ENCODE results near the gene DUSP15. TPM values are rescaled to one million over a fixed set of nuclear protein-coding genes. Genes with fewer than 3 reads are reported as not detected.

The DUSP15 gene
- polyA plus RNA-seq, 3 donors, result 17.1 to 19.9 (median 19.6) TPM

DNA sequence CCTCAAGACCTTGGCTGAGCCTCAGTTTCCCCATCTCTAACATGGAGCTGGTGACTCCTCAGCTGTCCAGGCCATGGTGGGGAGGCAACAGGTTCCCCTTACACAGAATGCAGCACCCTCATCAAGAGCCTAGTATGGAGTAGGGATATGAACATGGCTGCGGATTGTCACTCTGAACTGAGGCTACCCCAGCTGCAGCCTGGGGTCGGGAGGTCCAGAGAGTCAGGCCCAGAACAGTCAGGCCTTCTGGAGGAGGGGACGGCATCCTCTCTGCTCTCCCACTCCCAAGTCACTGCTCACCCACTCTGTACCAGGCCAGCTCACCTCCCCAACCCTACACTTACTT lies 23.6 kb downstream of the DUSP15 start:
- no peak for DNase-seq (ENCODE audit: extremely low read depth in 1 of 11, low read depth in 9 of 11, low spot score in 4 of 11)

DNA sequence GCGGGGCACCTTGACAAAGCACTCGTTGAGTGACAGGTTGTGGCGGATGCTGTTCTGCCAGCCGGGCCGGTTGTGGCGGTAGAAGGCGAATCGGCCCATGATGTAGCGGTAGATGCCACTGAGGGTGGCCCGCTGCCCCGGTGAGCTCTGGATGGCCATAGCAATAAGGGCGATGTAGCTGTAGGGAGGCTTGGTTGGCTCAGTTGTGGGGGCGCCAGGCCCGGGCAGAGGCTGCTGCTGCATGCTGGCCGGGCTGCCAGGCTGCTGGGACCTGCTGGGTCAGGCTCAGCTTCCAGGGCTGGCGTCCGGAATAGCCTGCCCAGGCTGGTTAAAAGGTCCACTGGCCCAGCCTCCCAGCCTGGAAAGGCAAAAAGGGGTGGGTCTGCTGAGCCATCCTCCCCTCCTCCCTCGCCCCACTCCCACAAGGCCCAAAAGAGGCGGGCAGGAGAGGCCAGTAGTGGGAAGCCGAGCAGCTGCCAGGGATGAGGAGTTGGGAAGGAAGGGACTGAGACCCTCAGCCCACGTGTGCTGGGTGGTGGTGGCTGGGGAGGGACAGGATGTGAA lies 24.9 kb downstream of the DUSP15 start, which contains the start of gene FOXS1:
Gene FOXS1, minus strand, starts transcription at position 305 of the 564 bp plus-strand sequence. Its CDS starts 62 bp downstream, at position 243.
- DNase-seq (ENCODE audit: extremely low read depth in 1 of 11, low read depth in 9 of 11, low spot score in 4 of 11), result peak in 6 of 11 donors; percentile 57 to 77 (median 69)

- DNase-seq (ENCODE audit: extremely low read depth in 1 of 11, low read depth in 9 of 11, low spot score in 4 of 11), result no peak
These were observed 25.5 kb downstream of the DUSP15 start for GRCh38 chr20:31844737-31845299.

- no peak for DNase-seq (ENCODE audit: extremely low read depth in 1 of 11, low read depth in 9 of 11, low spot score in 4 of 11)
These were observed 26.4 kb downstream of the DUSP15 start for GRCh38 chr20:31843881-31844280.

DNA sequence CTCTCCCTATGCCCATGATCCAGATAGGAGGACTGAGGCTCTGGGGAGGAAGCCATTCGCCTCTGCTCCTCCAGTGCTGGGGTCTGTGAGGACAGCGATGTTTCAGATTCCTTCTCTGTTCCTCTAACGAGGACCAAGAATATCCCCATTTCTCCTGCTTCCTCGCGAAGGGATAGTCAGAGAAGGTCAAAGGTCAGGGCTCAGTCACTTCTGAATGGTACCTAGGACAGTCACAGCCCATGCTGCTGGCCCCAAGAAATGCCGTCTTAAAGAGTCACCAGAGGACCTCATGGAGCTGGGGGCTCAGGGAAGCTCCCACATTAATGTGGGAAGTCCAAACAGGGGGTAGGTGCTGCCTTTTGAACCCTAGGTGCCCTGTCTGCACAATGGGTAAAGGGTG lies 27.0 kb downstream of the DUSP15 start:
- DNase-seq (ENCODE audit: extremely low read depth in 1 of 11, low read depth in 9 of 11, low spot score in 4 of 11), result no peak

- DNase-seq (ENCODE audit: extremely low read depth in 1 of 11, low read depth in 9 of 11, low spot score in 4 of 11), result peak in 6 of 11 donors; percentile 65 to 78 (median 75)
These were observed 27.7 kb downstream of the DUSP15 start for GRCh38 chr20:31842471-31843157.

- no peak for DNase-seq (ENCODE audit: extremely low read depth in 1 of 11, low read depth in 9 of 11, low spot score in 4 of 11)
These were observed 28.4 kb downstream of the DUSP15 start for GRCh38 chr20:31841928-31842327.

GRCh38 chr20:31840906-31841816 lies 29.2 kb downstream of the DUSP15 start:
- no peak for DNase-seq (ENCODE audit: extremely low read depth in 1 of 11, low read depth in 9 of 11, low spot score in 4 of 11)

GRCh38 chr20:31839782-31840487 lies 30.4 kb downstream of the DUSP15 start:
- DNase-seq (ENCODE audit: extremely low read depth in 1 of 11, low read depth in 9 of 11, low spot score in 4 of 11), result no peak

DNA sequence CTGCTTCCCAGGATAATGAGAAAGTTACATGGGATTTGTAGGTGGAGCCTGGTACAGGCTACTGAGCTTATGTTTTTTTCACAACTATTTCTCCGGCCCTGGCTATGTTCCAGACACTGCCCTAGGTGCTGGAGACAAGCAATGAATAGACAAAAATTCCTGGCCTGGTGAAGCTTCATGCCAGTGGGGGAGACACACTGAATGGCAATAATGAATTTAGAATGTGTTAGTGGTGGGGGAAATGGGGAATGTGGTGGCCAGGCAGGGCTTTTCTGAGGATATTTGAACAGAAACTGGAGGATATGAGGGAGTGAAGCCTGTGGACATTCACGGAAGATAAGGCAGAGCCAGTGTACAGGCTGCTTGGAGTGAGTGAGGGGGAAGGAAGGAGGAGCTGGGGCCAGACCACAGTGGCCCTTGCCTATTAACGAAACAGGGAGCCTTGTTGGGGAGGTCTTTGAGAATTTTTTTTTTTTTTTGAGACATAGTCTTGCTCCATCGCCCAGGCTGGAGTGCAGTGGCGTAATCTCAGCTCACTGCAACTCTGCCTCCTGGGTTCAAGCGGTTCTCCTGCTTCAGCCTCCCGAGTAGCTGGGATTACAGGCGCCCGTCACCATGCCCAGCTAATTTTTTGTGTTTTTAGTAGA lies 31.6 kb downstream of the DUSP15 start:
- no peak for DNase-seq (ENCODE audit: extremely low read depth in 1 of 11, low read depth in 9 of 11, low spot score in 4 of 11)

GRCh38 chr20:31837896-31838397 lies 32.4 kb downstream of the DUSP15 start:
- no peak for DNase-seq (ENCODE audit: extremely low read depth in 1 of 11, low read depth in 9 of 11, low spot score in 4 of 11)

DNA sequence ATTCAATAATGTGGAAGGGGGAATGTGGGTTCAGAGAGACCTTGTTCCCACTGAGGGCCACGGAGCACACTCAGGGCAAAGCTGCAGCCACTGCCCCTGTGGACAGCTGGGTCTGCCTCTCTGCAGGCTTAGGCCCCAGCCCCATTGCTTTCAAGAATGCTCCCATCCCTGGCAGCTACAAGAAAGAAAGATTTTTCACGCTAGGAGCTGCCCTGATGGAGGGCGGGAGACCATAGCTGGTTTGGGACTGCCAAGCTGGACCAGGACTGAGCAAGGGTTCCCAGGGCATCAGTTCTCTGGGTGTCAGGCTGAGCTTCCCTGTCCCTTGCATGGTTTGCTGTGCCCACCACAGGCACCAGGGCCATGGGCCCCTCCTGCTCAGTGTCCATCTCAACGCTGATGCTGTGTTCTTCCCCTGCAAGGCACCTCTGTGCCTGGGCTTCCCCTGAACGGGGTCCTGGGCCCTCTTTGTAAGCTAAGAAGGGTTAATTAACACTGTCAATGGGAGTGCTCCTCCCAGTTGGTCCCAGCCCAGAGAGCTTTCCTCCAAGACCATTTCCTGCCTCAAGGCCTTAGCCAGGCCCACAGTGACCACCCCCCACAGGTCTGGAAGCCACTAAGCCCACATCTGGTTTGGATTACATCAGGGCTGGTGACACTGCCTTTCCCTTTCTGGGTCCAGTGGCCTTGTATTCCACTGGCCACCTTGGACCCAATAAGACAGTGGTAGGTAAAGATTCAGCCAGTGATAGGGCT lies 33.3 kb downstream of the DUSP15 start:
- DNase-seq (ENCODE audit: extremely low read depth in 1 of 11, low read depth in 9 of 11, low spot score in 4 of 11), result no peak

GRCh38 chr20:31835977-31836852 lies 34.1 kb downstream of the DUSP15 start:
- no peak for DNase-seq (ENCODE audit: extremely low read depth in 1 of 11, low read depth in 9 of 11, low spot score in 4 of 11)

DNA sequence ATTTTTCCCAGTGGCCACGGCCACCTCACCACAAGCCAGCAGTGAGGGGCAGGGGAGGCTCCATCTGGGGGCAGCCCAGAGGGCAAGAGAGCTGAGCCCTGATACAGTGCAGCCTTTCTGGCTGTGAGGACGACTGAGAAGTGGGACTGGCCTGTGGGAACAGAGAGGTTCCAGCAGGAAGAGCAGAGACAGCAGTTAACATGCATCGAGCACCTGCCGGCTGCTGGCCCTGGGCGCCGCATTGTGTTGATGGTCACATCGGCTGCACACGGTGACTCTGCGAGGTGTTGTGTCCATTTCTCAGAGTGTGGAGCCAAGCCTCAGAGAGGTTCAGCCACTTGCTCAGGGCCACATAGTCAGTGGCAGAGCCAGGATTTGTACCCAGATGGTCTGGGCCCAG lies 34.8 kb downstream of the DUSP15 start:
- DNase-seq (ENCODE audit: extremely low read depth in 1 of 11, low read depth in 9 of 11, low spot score in 4 of 11), result no peak

- DNase-seq (ENCODE audit: extremely low read depth in 1 of 11, low read depth in 9 of 11, low spot score in 4 of 11), result no peak
These were observed 36.3 kb downstream of the DUSP15 start for GRCh38 chr20:31833931-31834521.

Measured in renal cortex interstitium (tissue), 11 donors.